ENCODE data around the gene MGST2.
A peak's percentile ranks its signal among the peaks of the same experiment; 100 is the strongest.
"Not testable (repeated sequence)": the region's sequence is repeated elsewhere in the genome, so short reads cannot be mapped to it uniquely, and the experiment has no call there.

MGST2 gene

GRCh38 chr4:139665690-139666529 is at the start of gene MGST2:
Gene MGST2 (plus strand): TSS chr4:139665819. CDS start chr4:139666020, 201 bp downstream.
- peak in 1 of 2 experiments; percentile 38 for DNase-seq

DNA sequence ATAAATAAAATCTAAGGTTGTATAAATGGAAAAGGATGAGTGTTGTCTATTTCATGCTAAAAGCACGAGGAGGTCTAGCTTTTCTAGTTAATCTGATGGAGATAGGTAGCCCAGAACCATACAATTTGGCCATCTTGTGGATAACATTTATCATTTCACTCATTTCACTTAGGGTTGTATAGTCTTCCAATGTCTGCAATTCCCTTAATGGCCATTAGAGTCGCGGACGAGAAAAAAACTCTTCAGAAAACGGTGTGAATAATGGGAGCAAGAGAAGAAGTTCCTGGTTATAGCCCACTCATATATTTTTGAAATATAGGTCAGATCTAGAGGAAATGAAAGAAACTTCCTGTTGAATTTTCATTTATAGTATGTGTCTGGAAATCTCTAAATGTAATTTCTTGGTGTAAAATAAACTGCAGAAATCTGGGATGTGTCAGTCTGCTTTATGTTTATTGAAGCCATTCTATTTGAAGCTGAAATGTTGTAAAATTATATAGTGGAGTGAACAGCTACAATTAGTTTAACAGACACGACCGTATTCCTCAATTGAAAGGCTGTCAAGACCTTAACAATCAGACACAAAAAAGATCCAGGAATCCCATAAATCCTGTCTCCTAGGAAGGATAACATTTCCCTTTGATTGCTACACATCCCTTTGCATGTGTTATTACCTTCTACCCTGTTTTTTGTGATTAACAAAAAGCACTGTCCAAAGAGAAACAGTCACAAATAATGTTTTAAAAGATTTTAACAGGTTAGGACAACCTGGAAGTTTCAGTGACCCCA is 47.7 kb upstream of the MGST2 start:
- no peak for DNase-seq

DNA sequence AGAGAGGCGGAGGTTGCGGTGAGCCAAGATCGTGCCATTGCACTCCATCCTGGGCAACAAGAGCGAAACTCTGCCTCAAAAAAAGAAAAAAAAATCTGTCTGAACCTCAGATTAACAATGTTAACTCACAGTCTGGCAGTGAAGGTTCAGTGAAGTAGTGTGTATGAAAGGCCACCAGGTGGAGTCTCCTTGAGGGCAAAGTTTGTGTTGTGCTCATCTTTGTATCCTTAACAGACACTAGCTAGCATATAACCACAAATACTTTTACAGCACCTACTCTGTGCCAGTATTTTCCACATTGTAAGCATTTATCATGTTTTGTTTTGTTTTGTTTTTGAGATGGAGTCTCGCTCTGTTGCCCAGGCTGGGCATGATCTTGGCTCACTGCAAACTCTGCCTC is 46.0 kb upstream of the MGST2 start:
- DNase-seq = no peak

GRCh38 chr4:139622901-139623381 is 42.7 kb upstream of the MGST2 start:
- DNase-seq = no peak

DNA sequence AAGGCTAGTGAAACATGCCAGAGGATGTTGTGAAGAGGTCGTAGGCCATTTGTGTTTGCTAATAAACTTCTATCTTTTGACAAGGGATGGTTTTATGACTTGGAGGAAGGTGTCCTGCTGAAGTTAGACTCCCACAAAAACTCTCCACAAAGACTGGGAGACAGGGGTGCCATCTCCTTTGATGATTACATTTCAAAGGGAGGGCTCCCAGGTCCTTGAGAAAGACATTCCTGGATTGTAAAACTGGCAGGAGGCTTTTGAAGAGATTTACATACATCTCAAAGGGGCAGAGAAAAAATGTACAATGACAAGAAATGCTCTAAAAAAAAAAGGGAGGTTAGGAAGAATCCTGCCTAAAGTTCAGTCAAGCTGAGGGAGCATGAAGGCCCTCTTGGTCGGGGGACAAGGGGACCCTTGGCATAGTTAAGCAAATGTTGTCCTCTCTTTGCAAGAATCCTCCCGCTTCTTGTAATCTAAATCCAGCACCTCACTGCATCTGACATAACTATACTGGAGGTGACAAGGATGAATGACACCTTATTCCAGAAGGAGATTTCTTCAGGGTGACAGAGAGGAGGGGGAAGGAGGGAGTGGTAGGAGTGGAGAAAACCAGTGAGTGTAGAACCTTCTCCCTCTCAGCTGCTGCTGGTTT is 41.1 kb upstream of the MGST2 start:
- DNase-seq = no peak

- DNase-seq = no peak
Measured at GRCh38 chr4:139625093-139625455, 40.5 kb upstream of the MGST2 start.

GRCh38 chr4:139625482-139625881 is 40.1 kb upstream of the MGST2 start:
- no peak for DNase-seq

- peak; percentile 33 to 59 for DNase-seq
Measured at GRCh38 chr4:139628184-139629012, 37.2 kb upstream of the MGST2 start.

DNA sequence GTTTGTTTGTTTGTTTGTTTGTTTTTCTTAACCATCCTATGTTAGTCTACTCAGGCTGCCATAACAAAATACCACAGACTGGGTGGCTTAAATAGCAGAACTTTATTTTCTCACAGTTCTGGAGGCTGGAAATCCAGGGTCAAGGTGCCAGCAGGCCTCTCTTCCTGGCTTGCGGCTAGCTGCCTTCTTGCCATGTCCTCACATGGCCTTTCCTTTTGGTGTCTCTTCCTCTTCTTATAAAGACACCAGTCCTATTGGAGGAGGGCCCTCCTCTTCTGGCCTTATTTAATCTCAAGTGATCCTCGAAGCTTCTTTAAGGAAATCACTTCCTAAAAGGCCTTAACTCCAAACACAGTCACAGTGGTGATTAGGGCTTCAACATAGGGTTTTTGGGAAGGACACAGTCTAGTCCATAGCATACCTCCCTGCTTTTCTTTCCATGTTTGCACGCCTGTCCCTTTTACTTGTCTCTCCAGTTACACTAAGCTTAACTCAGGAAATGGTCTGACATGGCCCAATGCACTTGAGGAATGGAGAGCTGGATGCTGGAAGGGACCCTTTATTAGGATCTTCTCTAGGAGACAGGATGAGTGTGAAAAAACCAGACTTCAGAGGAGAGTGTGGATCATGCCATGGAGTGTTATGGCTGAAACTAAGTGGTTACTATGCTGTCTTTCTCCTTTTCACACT is 36.0 kb upstream of the MGST2 start:
- no peak for DNase-seq

DNA sequence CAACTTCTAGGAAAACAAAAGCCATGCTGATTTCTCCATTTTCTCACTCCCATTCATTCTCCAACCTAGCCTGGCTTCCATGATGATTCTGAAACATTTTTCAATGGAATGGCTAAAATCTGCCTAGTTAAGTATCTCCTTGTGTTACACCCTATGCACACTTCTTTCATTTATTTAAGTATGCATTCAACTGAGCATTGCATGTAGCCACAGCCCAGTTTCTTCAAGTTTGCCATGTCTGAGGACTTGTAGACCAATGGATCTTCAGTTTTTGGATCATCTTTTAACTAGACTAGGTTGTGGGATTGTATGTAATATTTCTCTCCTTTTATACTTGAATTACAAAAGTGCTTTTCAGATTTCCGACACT is 35.5 kb upstream of the MGST2 start:
- DNase-seq = no peak

DNA sequence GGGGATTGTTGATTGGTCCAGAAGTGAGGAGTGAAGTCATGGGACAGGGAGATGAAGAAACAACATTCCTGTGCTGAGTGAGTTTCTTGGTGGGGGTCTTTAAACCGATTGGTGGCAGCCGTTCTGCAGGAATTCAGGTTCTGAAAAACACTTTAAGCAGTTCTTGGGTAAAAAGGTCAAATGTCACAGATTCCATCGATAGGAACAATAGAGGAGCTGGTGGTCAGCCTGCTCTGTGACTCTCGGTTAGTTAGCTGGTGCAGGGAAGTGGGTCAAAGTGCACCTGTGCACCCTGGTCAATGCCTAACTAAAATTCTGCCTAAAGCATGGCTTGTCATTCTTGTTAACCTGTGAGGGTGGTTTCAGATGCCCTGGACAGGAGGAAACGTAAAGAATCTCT is 34.6 kb upstream of the MGST2 start:
- no peak for DNase-seq

DNA sequence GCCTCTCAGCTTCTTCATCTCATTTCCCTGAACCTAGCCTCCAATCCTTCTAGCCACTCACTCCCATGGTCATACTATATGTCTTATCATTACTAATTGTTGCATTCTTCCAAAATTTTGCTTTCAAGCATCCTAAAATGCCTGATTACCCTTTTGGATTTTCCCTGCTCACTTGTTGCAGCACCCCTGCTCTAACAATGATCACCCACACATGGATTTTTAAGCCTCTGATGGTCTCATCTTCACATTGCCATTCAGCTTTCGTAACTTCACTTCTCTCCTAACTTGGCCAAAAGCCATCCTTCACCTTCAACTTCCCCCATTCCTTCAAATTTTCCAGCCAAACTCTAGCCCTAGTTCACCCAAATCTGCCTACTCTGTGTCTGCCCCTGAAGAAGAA is 33.8 kb upstream of the MGST2 start:
- DNase-seq = no peak

DNA sequence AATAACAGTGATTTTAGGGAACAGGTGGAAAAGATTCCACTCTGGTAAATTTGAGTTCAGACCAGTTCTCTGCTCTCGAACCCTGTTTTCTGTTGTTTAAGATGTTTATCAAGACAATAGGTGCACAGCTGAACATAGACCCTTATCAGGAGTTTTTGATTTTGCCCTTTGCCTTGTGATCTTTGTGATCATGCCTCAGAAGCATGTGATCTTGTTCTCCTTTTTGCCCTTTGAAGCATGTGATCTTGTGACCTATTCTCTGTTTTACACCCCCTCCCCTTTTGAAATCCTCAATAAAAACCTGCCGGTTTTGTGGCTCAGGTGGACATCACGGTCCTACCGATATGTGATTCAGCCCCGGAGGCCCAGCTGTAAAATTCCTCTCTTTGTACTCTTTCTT is 32.9 kb upstream of the MGST2 start:
- not testable (repeated sequence) for DNase-seq

DNA sequence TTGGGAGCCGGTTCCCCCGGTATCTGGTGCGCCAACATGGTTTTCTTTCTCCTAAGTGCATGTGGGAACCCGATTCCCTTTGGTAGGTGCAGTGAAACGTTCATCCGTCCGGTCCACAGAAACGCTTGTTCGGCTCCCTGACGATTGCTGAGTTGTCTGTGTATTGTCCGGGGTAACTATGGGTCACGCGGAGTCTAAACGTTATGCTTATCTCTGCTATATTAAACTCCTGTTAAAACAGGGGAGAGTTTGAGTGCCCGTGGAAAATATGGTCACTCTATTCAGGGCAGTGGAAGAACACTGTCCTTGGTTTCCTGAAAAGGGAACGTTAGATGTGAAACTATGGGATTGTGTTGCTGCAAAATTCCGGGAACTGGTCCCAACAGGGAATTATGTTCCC is 32.4 kb upstream of the MGST2 start:
- DNase-seq = no peak

DNA sequence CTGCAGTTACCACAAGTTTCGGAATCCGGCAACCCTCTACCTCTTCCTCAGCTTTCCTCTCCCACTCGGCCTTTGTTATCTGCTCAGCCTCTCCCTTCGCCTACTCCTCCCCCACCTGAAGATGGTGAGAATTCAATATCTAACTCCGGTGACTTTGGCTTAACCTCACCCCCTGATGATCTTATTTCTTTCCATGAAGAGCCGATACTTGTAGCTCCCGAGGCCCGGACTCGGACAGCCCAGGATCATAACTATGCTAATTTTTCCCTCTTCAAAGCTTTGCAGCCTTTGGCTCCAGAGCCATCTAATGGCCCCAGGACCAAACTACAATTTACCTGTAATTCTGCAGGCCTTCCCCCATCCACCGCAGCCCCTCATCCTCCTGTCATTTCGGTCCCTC is 32.0 kb upstream of the MGST2 start:
- no peak for DNase-seq

DNA sequence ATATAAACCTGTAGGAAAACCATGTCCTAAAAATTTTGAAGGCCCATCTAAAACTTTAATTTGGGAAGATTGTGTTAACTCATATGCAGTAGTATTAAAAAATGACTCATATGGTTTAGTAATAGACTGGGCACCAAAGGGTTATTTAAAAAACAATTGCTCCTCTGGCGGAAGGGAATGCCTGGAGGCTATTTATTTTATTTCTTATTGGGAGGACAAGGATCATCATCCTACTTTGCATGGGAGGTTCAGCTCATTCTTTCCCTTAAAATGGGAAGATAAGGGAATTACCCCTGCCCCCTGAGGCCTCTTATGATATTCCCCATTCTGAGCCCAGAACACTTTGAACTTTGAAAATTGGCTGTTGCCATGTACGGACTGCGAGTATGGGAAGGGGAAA is 29.7 kb upstream of the MGST2 start:
- no peak for DNase-seq

GRCh38 chr4:139638306-139638705 is 27.3 kb upstream of the MGST2 start:
- DNase-seq = not testable (repeated sequence)

GRCh38 chr4:139639654-139640053 is 26.0 kb upstream of the MGST2 start:
- no peak for DNase-seq

GRCh38 chr4:139641218-139641617 is 24.4 kb upstream of the MGST2 start:
- DNase-seq = no peak

GRCh38 chr4:139642364-139642763 is 23.3 kb upstream of the MGST2 start:
- no peak for DNase-seq

GRCh38 chr4:139643042-139643895 is 22.4 kb upstream of the MGST2 start:
- DNase-seq = no peak

Data from NCI-H187 (cell line).